ENCODE measurements around the gene ERI2. TPM values are rescaled to one million over a fixed set of nuclear protein-coding genes. Genes with fewer than 3 reads are reported as not detected.

Gene ERI2
- total and polyA plus RNA-seq, 2 of the 13 experiments (the other 11 are each of a cell fraction or from before 2014, with no cell fraction given): 17.4 to 41.3 TPM

- TF ChIP-seq SNAPC4 (CRISPR knock-in tag; IDR thresholded peaks at IDR 0.05) (no peak), ZNF264 (CRISPR knock-in tag; IDR thresholded peaks at IDR 0.05) (peak; percentile 18; the same call in 1 of the 2 replicates), ZNF616 (CRISPR knock-in tag; IDR thresholded peaks at IDR 0.05; ENCODE audit: low read depth) (no peak), ZNF580 (CRISPR knock-in tag; IDR thresholded peaks at IDR 0.05; ENCODE audit: borderline replicate concordance, low read depth) (no peak), NR0B2 (CRISPR knock-in tag; IDR thresholded peaks at IDR 0.05) (no peak), HNF4G (IDR thresholded peaks at IDR 0.05; ENCODE audit: borderline replicate concordance, low read depth, low read length) (peak; percentile 8; the same call in 1 of the 2 replicates), HNF4G (CRISPR knock-in tag; IDR thresholded peaks at IDR 0.05; ENCODE audit: borderline replicate concordance, low read depth) (no peak), ZNF562 (CRISPR knock-in tag; IDR thresholded peaks at IDR 0.05; ENCODE audit: borderline replicate concordance) (no peak), PHB2 (IDR thresholded peaks at IDR 0.05; ENCODE audit: partially characterized antibody) (no peak), ZBTB2 (CRISPR knock-in tag; IDR thresholded peaks at IDR 0.05; ENCODE audit: low read depth) (no peak), NFIC (IDR thresholded peaks at IDR 0.05; ENCODE audit: low read length) (no peak), ELF3 (CRISPR knock-in tag; IDR thresholded peaks at IDR 0.05) (peak; percentile 41; the same call in 1 of the 2 replicates), GTF2F1 (IDR thresholded peaks at IDR 0.05; ENCODE audit: low read length) (no peak), HMG20B (CRISPR knock-in tag; conservative IDR thresholded peaks at IDR 0.05) (no peak), ZNF773 (CRISPR knock-in tag; IDR thresholded peaks at IDR 0.05; ENCODE audit: borderline replicate concordance) (no peak), SIN3B (IDR thresholded peaks at IDR 0.05; ENCODE audit: low read length) (no peak), ZNF777 (CRISPR knock-in tag; IDR thresholded peaks at IDR 0.05) (no peak), ZNF713 (CRISPR knock-in tag; IDR thresholded peaks at IDR 0.05) (no peak), ZSCAN29 (CRISPR knock-in tag; conservative IDR thresholded peaks at IDR 0.05) (no peak), NKX3-1 (CRISPR knock-in tag; IDR thresholded peaks at IDR 0.05) (no peak), MAFF (IDR thresholded peaks at IDR 0.05; ENCODE audit: low read depth, low read length) (no peak), ZFAT (CRISPR knock-in tag; conservative IDR thresholded peaks at IDR 0.05) (no peak), ZFP62 (CRISPR knock-in tag; IDR thresholded peaks at IDR 0.05) (no peak), CREB1 (IDR thresholded peaks at IDR 0.05) (no peak), CREB1 (CRISPR knock-in tag; IDR thresholded peaks at IDR 0.05) (peak; percentile 33; the same call in 1 of the 2 replicates), ZNF607 (CRISPR knock-in tag; IDR thresholded peaks at IDR 0.05; ENCODE audit: borderline replicate concordance) (no peak)
Measured at GRCh38 chr16:20763461-20764232, 42.6 kb downstream of the ERI2 start, which contains the start of gene ACSM3 (continued).

Measured in HepG2 (cell line).